HG03196 (cell line): ENCODE measurements around the gene CTDSP1.
A peak's percentile ranks its signal among the peaks of the same experiment; 100 is the strongest.

Experiments used
- ATAC-seq: cut with Tn5 transposase; IDR thresholded peaks from one replicate; pipeline ENCODE4 v1.9.1; 2021; ENCODE audit not compliant: unreplicated experiment

CTDSP1 gene

GRCh38 chr2:218382785-218383184, 16.9 kb upstream of the CTDSP1 start:
- ATAC-seq, result no peak

DNA sequence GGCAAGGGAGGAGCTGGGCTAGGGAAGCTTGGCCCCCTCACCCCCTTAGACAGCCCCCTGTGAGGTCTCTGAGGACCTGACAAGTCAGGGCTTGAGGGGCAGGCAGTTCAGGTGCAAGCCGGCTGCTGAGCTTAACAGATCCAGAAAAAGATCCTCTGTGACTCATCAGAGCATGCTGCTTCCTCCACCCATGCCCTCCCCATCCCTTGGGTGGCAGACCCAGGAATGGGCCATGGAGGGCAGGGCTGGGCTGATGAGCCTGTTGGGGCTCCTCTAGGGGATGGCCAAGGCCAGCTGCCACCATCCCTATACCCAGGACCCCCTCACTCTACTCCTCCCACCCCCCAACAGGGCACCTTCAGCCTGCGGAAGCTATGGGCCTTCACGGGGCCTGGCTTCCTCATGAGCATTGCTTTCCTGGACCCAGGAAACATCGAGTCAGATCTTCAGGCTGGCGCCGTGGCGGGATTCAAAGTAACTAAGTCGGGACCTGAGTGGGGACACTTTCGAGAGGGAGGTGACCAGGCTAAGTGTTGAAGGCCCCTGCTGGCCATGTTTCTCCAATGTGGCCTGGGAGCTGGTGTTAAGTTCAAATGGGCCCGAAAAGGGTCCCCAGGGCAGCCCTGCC, 15.7 kb upstream of the CTDSP1 start:
- no peak for ATAC-seq

- no peak for ATAC-seq
Observed at GRCh38 chr2:218384975-218385374, 14.7 kb upstream of the CTDSP1 start.

GRCh38 chr2:218386505-218387368, 12.9 kb upstream of the CTDSP1 start:
- no peak for ATAC-seq

DNA sequence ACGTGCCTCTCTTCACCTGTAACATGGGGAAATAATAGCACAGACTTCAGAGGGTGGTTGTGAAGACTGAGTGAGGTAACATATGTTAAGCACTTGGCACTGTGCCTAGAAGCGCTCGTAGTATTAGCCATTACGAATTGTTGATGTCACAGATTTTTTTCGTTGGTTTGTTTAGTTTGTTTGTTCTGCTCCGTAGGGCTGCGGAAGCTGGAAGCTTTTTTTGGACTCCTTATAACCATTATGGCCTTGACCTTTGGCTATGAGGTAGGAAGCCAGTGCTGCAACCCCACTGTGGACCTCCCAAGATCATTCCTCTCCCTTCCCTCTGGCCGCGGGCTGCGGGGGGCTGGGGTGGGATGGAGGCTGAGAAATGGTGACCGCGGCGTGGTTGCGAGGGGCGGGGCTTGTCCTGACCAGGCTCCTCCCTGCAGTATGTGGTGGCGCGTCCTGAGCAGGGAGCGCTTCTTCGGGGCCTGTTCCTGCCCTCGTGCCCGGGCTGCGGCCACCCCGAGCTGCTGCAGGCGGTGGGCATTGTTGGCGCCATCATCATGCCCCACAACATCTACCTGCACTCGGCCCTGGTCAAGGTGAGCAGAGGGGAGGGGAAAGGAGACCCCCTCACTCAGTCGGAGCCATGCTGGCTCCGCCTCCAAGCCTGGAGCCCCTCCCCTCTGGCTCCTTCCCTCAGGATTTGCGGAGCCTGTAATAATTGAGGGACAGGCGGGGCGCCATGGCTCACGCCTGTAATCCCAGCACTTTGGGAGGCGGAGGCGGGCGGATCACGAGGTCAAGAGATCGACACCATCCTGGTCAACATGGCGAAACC, 12.1 kb upstream of the CTDSP1 start:
- ATAC-seq, result no peak

DNA sequence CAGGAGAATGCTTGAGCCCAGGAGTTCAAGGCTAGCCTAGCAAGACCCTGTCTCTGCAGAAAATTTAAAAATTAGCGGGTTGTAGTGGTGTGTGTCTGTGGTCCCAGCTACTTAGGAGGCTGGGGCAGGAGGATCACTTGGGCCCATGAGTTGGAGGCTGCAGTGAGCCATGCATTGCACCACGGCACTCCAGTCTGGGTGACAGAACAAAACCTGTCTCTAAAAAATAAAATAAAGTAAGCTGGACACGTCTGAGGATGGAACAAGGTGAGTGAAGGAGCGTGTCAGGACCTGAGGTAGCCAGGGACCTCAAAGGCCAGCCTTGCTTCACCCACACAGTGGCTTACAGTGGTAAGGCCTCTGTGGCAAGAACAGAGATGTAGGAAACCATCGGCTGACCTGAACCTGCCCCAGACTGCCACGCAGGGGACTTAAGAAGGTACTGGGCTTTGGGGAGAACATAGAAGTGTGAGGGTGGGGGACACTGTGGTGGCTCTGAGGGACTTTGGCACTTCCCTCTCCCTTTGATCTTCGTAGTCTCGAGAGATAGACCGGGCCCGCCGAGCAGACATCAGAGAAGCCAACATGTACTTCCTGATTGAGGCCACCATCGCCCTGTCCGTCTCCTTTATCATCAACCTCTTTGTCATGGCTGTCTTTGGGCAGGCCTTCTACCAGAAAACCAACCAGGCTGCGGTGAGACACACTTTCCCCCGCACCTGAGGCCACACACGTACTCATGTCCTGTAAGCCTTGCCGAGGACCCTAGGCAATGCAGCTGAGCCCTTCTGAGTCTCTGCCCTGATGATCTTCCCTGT, 10.1 kb upstream of the CTDSP1 start:
- no peak for ATAC-seq

DNA sequence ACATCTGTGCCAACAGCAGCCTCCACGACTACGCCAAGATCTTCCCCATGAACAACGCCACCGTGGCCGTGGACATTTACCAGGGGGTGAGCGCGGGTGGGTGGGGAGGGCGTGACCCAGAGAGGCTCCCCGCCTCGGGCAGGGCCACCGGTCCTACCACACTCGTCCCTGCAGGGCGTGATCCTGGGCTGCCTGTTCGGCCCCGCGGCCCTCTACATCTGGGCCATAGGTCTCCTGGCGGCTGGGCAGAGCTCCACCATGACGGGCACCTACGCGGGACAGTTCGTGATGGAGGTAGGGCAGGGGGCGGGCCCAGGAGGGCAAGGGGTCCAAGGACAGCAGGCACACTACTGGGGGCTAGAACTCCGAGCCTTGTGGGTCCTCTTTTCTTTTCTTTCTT, 8.5 kb upstream of the CTDSP1 start:
- no peak for ATAC-seq

GRCh38 chr2:218392459-218392858, 7.2 kb upstream of the CTDSP1 start:
- no peak for ATAC-seq

- ATAC-seq, result no peak
Observed at GRCh38 chr2:218392891-218393462, 6.7 kb upstream of the CTDSP1 start.

- no peak for ATAC-seq
Observed at GRCh38 chr2:218393750-218394290, 5.8 kb upstream of the CTDSP1 start.

- ATAC-seq, result no peak
Observed at GRCh38 chr2:218394298-218395089, 5.2 kb upstream of the CTDSP1 start.

DNA sequence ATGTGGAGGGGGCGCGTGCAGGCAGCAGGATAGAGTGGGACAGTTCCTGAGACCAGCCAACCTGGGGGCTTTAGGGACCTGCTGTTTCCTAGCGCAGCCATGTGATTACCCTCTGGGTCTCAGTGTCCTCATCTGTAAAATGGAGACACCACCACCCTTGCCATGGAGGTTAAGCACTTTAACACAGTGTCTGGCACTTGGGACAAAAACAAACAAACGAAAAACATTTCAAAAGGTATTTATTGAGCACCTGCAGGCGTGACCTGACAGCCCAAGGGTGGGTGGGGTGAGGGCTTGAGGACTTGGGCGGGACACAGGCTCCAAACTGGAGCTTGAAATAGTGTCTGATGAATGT, 4.6 kb upstream of the CTDSP1 start:
- ATAC-seq, result no peak

DNA sequence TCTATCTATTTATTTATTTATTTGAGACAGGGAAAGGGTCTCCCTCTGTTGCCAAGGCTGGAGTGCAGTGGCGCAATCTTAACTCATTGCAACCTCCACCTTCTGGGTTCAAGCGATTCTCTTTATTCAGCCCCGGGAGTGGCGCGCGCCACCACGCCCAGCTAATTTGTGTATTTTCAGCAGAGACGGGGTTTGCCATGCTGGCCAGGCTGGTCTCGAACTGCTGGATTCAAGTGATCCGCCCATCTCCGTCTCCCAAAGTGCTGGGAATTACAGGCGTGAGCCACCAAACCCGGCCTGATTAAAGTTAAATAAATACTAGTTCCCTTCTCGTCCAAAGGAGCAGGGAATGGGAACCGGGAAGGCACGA, 4.2 kb upstream of the CTDSP1 start:
- no peak for ATAC-seq

- ATAC-seq, result peak; percentile 41
Observed at GRCh38 chr2:218395826-218396687, 3.6 kb upstream of the CTDSP1 start.

DNA sequence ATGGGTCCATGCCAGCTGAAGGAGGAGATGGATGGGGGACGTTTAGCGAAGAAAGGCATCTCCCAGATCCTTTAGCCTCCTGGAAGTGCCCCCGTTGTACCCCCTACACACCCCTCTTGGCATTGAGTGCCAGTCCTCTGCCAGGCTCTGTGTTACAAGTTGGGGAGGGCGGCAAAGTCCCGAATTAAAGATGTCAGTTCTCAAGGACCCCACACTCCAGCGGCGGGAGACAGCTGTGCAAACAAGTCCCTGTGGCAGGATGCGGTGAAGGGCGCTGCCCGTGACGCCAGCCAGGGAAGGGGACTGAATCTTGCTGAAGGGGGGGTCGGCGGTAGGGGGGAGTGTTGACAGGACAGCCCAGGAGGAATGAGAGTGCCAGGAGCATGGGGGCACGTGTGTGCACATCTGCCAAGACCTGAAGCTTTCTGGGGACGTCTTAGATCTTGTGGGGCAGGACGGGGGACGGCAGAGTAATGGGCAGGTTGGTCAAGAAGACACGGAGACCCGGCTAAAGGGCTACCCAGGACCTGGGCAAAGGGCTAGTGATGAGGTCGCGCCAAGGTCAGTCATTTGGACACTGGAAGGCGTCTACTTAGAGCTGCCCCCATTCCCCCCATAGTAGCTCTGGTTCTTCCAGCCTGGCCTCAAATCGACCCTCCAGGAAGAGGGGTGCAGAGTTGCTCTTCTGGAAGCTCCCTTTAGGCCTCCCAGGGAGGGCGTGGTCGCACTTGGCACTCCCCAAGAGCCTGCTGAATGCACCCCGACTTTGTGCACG, 2.8 kb upstream of the CTDSP1 start:
- no peak for ATAC-seq

GRCh38 chr2:218397463-218397819, 2.2 kb upstream of the CTDSP1 start:
- ATAC-seq, result no peak

GRCh38 chr2:218397820-218398436, 1.7 kb upstream of the CTDSP1 start:
- peak; percentile 20 for ATAC-seq
